ENCODE measurements around the gene ARHGAP35.

The ARHGAP35 gene

DNA sequence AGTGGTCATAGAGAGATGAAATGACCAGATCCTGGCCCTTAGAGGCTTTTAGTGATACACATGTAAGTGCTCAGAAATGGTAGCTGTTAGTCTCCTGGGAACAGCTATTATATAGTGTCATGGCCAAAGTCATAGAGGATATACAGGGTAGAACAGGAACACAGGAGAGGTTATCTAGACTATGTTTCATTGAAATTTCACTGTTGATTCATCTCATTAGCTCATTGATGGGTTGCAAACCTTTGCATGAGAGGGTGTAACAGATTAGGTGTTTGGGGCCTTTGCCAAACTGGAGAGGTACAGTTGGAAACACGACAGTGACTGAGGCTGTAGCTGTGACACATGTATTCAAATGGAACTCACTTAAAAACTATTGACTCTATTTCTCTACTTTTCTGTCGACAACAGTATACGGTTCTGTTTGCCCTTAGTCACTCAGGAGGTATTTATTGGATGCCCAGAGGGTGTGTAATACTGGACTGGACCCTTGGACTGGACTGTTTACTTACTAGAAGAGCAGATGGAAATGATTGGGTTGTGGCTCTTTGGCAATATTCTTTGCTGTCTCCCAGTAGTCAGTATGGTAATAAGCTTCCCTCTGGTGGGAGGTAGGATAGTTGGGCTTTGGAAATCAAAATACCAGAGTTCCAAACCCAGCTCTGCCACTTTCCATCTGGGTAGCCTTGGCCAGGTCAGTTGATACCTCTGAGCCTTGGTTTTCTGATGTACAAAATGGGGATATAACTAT is 29.8 kb downstream of the ARHGAP35 start:
- H3K4me1 Mint-ChIP-seq (ENCODE audit: low read depth), result peaks cover 15% of the 10 kb centered on the region
- no peaks in the 10 kb centered on the region for H3K27me3 Mint-ChIP-seq
- no peaks in the 10 kb centered on the region for H3K9me3 Mint-ChIP-seq
- H3K36me3 Mint-ChIP-seq (ENCODE audit: low read depth), result no peaks in the 10 kb centered on the region
- no peak overlapping the region for H3K4me3 Mint-ChIP-seq
- no peak overlapping the region for H3K27ac Mint-ChIP-seq
- intact Hi-C loops (cut with micrococcal nuclease), result no loop called here

DNA sequence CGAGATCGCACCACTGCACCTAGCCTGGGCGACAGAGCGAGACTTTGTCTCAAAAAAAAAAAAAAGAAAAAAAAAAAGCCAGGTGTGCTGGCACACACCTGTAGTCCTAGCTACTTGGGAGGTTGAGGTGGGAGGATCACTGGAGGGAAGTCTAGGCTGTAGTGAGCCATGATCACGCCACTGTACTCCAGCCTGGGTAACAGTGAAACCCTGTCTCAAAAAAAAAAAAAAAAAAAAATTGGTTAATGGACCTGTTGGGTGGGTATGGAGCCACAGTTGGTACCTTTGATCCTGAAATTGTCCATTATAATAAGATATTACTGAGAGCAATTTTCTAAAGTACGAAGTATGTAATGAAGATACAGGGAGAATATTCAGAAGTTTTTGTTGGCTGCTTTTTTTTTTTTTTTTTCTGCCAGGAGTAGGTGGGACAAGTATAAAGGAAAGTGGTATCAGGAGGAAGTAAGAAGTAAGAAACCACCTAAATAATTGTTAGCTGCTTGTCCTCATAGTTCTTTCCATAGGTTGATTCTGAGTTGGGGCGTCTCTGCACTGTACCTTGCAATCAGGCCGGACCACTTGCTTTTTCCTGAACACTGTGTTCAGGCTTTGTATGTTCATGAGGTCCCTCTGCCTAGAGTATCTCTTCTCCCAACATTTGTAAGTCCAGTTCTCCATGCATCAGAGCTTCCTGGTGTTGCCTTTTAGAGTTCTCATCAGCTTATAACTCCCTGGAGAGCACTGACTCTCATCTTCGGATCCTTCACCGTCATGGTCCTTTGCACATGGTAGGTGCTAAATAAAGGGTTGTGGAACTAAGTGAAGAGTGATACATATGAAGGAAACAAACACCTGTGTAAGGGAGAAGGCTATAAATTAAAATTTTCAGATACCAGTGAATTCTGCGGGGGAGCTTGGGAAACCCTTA is 31.7 kb downstream of the ARHGAP35 start:
- Mint-ChIP-seq H3K4me1 (ENCODE audit: low read depth) (peaks cover 10% of the 10 kb centered on the region), H3K4me3 (no peak overlapping the region), H3K9me3 (no peaks in the 10 kb centered on the region), H3K36me3 (ENCODE audit: low read depth) (no peaks in the 10 kb centered on the region), H3K27ac (no peak overlapping the region), H3K27me3 (no peaks in the 10 kb centered on the region)
- intact Hi-C loops (cut with micrococcal nuclease), result no loop called here

DNA sequence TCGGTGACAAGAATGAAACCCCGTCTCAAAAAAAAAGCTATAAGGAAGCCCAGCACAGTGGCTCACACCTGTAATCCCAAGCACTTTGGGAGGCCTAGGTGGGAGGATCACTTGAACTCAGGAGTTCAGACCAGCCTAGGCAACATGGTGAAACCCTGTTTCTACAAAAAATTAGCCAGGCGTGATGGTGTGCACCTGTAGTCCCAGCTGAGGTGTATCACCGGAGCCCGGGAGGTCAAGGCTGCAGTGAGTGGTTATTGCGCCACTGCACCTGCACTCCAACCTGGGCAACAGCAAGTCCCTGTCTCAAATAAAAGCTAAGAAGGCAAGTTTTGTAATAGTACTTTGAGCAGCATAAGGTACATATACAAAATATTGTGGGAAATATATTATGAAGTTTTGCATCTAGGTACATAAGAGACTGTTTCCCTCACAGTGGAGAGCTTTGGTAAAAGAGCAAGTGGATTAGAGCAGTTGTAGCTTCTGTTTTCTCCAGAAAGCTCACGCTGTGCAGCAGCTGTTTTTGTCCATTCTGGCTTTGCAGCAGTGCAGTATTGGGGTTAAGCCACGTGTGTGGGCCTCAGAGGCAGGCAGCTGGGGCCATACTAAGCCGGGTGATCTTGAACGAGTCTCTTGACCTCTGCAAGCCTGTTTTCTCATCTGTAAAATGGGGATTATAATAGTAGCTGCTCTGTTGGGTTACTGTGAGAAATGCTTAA is 35.4 kb downstream of the ARHGAP35 start:
- Mint-ChIP-seq H3K36me3 (ENCODE audit: low read depth) (no peaks in the 10 kb centered on the region), H3K4me3 (no peak overlapping the region), H3K9me3 (no peaks in the 10 kb centered on the region), H3K27ac (no peak overlapping the region), H3K27me3 (no peaks in the 10 kb centered on the region), H3K4me1 (ENCODE audit: low read depth) (peaks cover 7% of the 10 kb centered on the region)
- intact Hi-C loops (cut with micrococcal nuclease), result no loop called here

- intact Hi-C loops (cut with micrococcal nuclease), result no loop called here
- H3K4me3 Mint-ChIP-seq, result no peak overlapping the region
- no peaks in the 10 kb centered on the region for H3K9me3 Mint-ChIP-seq
- H3K4me1 Mint-ChIP-seq (ENCODE audit: low read depth), result peaks cover 13% of the 10 kb centered on the region
- H3K27ac Mint-ChIP-seq, result no peak overlapping the region
- H3K27me3 Mint-ChIP-seq, result no peaks in the 10 kb centered on the region
- no peaks in the 10 kb centered on the region for H3K36me3 Mint-ChIP-seq (ENCODE audit: low read depth)
These were observed 37.9 kb downstream of the ARHGAP35 start for GRCh38 chr19:46898731-46899130.

DNA sequence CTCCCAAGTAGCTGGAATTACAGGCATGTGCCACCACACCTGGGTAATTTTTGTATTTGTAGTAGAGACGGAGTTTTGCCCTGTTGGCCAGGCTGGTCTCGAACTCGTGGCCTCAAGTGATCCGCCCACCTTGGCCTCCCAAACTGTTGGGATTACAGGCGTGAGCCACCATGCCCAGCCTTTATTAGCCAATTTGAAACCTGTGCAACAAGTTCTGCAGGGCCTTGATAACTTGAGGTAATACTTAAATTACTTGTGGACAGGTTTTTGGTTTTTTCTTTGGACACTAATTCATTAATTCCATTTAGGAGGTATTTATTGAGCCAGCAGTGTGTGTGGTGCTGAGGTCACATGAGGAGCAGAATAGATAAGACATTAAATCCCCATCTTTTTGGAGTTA is 39.5 kb downstream of the ARHGAP35 start:
- intact Hi-C loops (cut with micrococcal nuclease), result no loop called here
- Mint-ChIP-seq H3K4me3 (no peak overlapping the region), H3K27me3 (no peaks in the 10 kb centered on the region), H3K9me3 (no peaks in the 10 kb centered on the region), H3K36me3 (ENCODE audit: low read depth) (no peaks in the 10 kb centered on the region), H3K27ac (no peak overlapping the region), H3K4me1 (ENCODE audit: low read depth) (peaks cover 13% of the 10 kb centered on the region)

GRCh38 chr19:46901701-46902401 is 41.1 kb downstream of the ARHGAP35 start:
- no peaks in the 10 kb centered on the region for H3K36me3 Mint-ChIP-seq (ENCODE audit: low read depth)

GRCh38 chr19:46902402-46902766 is 41.6 kb downstream of the ARHGAP35 start:
- no peaks in the 10 kb centered on the region for H3K36me3 Mint-ChIP-seq (ENCODE audit: low read depth)
- no peaks in the 10 kb centered on the region for H3K27me3 Mint-ChIP-seq
- intact Hi-C loops (cut with micrococcal nuclease), result no loop called here
- H3K27ac Mint-ChIP-seq, result no peak overlapping the region
- peaks cover 6% of the 10 kb centered on the region for H3K4me1 Mint-ChIP-seq (ENCODE audit: low read depth)
- H3K9me3 Mint-ChIP-seq, result no peaks in the 10 kb centered on the region
- H3K4me3 Mint-ChIP-seq, result no peak overlapping the region

More at GRCh38 chr19:46901701-46902401, 41.1 kb downstream of the ARHGAP35 start:
- Mint-ChIP-seq H3K4me1 (ENCODE audit: low read depth) (peaks cover 8% of the 10 kb centered on the region), H3K27me3 (no peaks in the 10 kb centered on the region), H3K27ac (no peak overlapping the region), H3K9me3 (no peaks in the 10 kb centered on the region), H3K4me3 (no peak overlapping the region)
- intact Hi-C loops (cut with micrococcal nuclease), result no loop called here

DNA sequence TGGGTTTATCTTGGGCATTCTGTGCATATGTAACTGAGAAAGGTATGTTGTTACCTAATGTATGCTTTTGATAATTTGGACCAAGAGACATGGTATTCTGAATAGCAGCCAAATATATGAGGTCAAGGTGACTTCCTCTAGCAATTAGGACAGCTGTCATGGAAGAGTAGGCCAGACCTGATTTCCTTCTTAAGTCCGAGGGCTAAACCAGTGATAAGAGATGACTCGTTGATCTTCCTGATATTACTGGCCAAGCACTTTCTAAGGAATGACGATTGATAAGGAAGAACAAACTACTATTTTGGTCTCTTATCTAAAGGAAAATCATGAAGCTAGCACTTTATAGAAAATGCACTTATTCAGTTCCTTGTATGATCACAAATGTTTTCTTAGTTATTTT is 42.7 kb downstream of the ARHGAP35 start:
- Mint-ChIP-seq H3K4me1 (ENCODE audit: low read depth) (peaks cover 6% of the 10 kb centered on the region), H3K27ac (no peak overlapping the region), H3K27me3 (no peaks in the 10 kb centered on the region), H3K4me3 (no peak overlapping the region), H3K9me3 (no peaks in the 10 kb centered on the region), H3K36me3 (ENCODE audit: low read depth) (no peaks in the 10 kb centered on the region)
- intact Hi-C loops (cut with micrococcal nuclease), result no loop called here

DNA sequence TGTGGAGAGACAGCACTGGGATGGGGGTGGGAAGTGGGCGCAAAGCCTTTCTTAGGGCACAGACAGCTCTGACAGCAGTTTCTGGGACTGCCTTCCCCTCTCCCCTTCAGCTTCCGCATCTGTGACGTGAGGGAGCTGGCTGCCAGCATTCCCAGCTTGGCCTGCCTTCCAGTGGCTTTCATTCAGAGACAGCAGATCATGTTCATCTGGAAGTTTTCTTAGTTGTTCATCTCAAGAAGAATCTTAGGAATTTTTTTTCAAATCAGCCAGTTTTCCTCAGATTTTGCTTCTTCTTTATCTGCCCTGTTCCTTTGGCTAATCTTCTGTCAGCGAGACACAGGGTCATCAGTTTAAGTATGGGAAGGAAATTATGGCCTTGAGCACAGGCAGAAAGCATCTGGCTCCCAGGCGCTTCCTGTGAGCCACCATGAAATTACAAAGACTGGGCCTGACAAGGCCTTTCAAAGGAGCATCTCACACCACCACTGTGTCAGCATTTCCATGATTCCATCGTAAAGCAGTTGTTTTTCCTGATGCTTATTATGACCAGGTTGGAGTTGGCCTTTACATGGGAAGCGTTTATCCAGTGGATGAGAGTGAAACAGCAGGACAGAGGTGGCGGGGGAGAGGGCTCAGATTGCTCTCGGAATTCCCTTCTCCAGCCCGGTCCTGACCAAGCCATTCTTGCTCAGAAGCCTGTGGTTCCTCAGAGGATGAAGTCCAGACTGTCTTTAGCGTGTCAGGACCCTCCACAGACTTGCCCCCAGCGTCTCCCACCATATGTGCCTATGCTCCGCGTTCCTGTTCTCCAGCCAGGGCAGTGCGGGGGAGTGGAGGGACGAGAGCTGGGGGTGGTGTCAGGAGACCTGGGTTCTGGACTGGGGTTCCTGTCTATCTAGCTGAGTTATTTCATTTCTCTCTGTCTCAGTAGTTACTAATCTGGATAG is 43.6 kb downstream of the ARHGAP35 start:
- H3K27ac Mint-ChIP-seq, result no peak overlapping the region
- H3K9me3 Mint-ChIP-seq, result no peaks in the 10 kb centered on the region
- no peaks in the 10 kb centered on the region for H3K36me3 Mint-ChIP-seq (ENCODE audit: low read depth)
- H3K4me3 Mint-ChIP-seq, result no peak overlapping the region
- H3K4me1 Mint-ChIP-seq (ENCODE audit: low read depth), result peaks cover 6% of the 10 kb centered on the region
- H3K27me3 Mint-ChIP-seq, result no peaks in the 10 kb centered on the region
- intact Hi-C loops (cut with micrococcal nuclease), result no loop called here

DNA sequence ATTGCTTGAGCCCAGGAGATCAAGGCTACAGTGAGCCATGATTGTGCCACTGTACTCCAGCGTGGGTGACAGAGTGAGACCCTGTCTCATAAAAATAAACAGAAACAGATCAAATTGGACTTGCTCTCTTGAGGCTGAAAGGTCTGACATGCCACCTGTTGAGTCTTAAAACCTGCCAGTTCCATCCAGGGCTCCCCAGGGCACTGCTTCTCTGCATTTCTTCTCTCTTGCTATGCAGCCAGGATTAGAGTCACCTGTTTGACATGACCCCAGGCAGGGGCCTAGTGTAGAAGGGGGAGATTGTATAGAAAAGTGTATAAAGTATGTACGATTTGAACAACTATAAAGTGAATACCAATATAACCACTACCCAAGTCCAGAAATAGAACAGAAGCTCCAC is 45.4 kb downstream of the ARHGAP35 start:
- Mint-ChIP-seq H3K36me3 (ENCODE audit: low read depth) (peaks cover 10% of the 10 kb centered on the region), H3K27ac (no peak overlapping the region), H3K27me3 (no peaks in the 10 kb centered on the region), H3K4me3 (no peak overlapping the region), H3K4me1 (ENCODE audit: low read depth) (peaks cover 11% of the 10 kb centered on the region), H3K9me3 (no peaks in the 10 kb centered on the region)
- intact Hi-C loops (cut with micrococcal nuclease), result no loop called here

DNA sequence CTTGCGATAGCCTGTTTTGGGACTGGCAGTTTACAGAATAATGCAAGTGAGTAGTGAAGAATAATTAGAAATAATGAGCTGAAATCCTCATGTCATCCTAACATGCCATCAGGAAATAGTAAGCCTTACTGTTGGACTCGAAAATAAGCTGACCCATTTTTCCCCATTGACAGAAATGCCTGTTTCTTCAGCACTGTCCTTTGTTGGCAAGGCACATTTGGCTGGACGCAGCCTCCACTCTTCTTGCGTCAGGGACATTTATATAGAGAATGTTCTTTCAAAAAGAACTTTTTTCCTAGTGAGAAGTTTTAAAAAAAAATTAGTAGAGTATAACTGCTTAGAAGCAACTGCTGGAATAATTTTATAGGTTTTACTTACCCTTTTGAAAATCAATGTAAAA is 47.1 kb downstream of the ARHGAP35 start:
- Mint-ChIP-seq H3K36me3 (ENCODE audit: low read depth) (peaks cover 10% of the 10 kb centered on the region), H3K27ac (no peak overlapping the region), H3K4me3 (no peak overlapping the region), H3K9me3 (no peaks in the 10 kb centered on the region), H3K4me1 (ENCODE audit: low read depth) (peaks cover 20% of the 10 kb centered on the region), H3K27me3 (no peaks in the 10 kb centered on the region)
- intact Hi-C loops (cut with micrococcal nuclease), result no loop called here

DNA sequence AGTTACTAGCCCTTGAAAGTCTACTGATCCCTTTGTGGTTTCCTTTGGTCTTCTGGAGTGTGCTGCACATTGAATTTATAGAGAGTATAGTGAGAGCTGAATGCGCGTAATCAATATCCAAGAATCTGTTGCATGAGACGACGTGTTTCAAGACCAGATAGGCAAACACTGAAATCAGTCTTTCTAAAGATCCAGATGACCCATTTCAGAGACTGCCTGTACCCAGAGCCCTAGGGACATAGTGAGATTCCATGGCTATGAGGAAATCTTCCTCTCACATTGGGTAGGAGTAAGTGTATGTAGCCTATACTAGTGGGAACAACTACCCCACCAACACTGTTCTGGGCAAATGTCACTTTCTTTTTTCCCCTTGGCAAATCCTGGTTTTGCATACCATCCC is 48.6 kb downstream of the ARHGAP35 start:
- H3K4me3 Mint-ChIP-seq, result no peak overlapping the region

More for the DNA sequence above, 48.6 kb downstream of the ARHGAP35 start:
- intact Hi-C loops (cut with micrococcal nuclease), result no loop called here
- H3K9me3 Mint-ChIP-seq, result no peaks in the 10 kb centered on the region
- H3K36me3 Mint-ChIP-seq (ENCODE audit: low read depth), result peaks cover 10% of the 10 kb centered on the region
- no peak overlapping the region for H3K27ac Mint-ChIP-seq
- H3K4me1 Mint-ChIP-seq (ENCODE audit: low read depth), result peaks cover 25% of the 10 kb centered on the region
- no peaks in the 10 kb centered on the region for H3K27me3 Mint-ChIP-seq

Data from dendritic cell treated with granulocyte-macrophage colony-stimulating factor and Interleukin-4, amounts not matched to agents 40 ng/mL and 50 ng/mL, for 4 days (primary cell).